Measurements from ENCODE around the gene TRIM77. TPM values are rescaled to one million over a fixed set of nuclear protein-coding genes. Genes with fewer than 3 reads are reported as not detected.
"Not testable (repeated sequence)": the region's sequence is repeated elsewhere in the genome, so short reads cannot be mapped to it uniquely, and the experiment has no call there.

The TRIM77 gene, protein sequence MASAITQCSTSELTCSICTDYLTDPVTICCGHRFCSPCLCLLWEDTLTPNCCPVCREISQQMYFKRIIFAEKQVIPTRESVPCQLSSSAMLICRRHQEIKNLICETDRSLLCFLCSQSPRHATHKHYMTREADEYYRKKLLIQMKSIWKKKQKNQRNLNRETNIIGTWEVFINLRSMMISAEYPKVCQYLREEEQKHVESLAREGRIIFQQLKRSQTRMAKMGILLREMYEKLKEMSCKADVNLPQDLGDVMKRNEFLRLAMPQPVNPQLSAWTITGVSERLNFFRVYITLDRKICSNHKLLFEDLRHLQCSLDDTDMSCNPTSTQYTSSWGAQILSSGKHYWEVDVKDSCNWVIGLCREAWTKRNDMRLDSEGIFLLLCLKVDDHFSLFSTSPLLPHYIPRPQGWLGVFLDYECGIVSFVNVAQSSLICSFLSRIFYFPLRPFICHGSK
- total RNA-seq (not detected), polyA plus RNA-seq (not detected)
- long read RNA-seq, donor 1: 0 reads
- long read RNA-seq, donor 2: 0 reads
- long read RNA-seq, donor 3: 0 reads
- long read RNA-seq, donor 4: 0 reads
- long read RNA-seq, donor 5: 0 reads
- long read RNA-seq, donor 6: 0 reads
- long read RNA-seq, donor 7: 0 reads
- long read RNA-seq, donor 8: 0 reads
- long read RNA-seq, donor 9: 0 reads
- long read RNA-seq, donor 10: 0 reads

DNA sequence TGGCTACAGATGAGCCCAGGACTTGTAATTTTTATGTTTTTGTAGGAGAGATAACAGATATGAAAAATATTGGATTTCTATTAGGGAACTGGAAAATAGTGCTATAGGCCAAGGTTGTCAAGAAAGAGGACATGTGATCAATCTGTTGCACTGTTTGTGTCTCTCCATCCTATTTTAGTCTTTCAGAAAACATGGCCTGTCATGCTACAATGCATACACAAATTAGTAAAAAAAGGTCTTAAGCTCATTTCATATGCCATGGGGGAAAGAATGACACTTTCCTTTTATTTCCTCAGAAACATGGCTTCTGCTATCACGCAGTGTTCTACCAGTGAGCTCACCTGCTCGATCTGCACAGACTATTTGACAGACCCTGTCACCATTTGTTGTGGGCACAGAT is at the start of gene TRIM77:
Gene TRIM77 (plus strand): TSS at position 301 of the 400 bp plus-strand sequence. CDS start 0 bp downstream, at position 301.
- intact Hi-C loops (cut with DNase I); H3K36me3 ChIP-seq (replicated peaks in 1 of 2); H3K27ac ChIP-seq; H3K4me1 ChIP-seq (replicated peaks in 1 of 2); H3K4me3 ChIP-seq; H3K9me3 ChIP-seq (replicated peaks in 1 of 3); H3K27me3 ChIP-seq; DNase-seq: not testable (repeated sequence)
- 84 to 96% (median 86%) methylated on average over 2 of the region's 2 CpGs for WGBS, 4 donors

DNA sequence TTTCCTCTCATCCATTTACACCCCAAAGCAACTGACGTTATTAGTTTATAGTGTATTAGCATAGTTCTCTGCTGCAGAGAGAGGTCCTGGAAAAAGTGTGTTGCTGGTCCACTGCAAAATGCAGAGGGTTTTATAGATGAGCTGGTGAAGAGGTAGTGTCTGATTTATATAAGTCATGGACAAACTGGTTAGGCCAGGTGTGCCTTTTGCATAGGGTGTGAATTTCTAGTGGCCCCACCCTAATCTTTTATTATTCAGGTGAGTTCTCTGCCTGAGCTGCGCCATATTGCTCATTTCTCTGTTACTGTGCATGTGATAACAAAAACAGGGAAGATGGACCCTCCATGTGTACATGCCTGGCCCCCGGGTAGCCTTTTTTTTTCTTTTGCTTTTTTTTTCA is 43.1 kb upstream of the TRIM77 start:
- no peaks in the 10 kb centered on the region for H3K36me3 ChIP-seq (replicated peaks in 1 of 2)
- no peak for TF ChIP-seq POLR2A (IDR thresholded peaks at IDR 0.05)
- TF ChIP-seq, protein P1, sequence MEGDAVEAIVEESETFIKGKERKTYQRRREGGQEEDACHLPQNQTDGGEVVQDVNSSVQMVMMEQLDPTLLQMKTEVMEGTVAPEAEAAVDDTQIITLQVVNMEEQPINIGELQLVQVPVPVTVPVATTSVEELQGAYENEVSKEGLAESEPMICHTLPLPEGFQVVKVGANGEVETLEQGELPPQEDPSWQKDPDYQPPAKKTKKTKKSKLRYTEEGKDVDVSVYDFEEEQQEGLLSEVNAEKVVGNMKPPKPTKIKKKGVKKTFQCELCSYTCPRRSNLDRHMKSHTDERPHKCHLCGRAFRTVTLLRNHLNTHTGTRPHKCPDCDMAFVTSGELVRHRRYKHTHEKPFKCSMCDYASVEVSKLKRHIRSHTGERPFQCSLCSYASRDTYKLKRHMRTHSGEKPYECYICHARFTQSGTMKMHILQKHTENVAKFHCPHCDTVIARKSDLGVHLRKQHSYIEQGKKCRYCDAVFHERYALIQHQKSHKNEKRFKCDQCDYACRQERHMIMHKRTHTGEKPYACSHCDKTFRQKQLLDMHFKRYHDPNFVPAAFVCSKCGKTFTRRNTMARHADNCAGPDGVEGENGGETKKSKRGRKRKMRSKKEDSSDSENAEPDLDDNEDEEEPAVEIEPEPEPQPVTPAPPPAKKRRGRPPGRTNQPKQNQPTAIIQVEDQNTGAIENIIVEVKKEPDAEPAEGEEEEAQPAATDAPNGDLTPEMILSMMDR (IDR thresholded peaks at IDR 0.05): no peak
- no peaks in the 10 kb centered on the region for H3K4me1 ChIP-seq (replicated peaks in 1 of 2)
- no peaks in the 10 kb centered on the region for H3K27me3 ChIP-seq
- no peaks in the 10 kb centered on the region for H3K9me3 ChIP-seq (replicated peaks in 1 of 3)
- intact Hi-C loops (cut with DNase I): no loop called here
- no peak for DNase-seq
- no peak overlapping the region for H3K4me3 ChIP-seq
- no peak overlapping the region for H3K27ac ChIP-seq
- WGBS, 4 donors: 74 to 85% (median 79%) methylated on average over 3 of the region's 3 CpGs

DNA sequence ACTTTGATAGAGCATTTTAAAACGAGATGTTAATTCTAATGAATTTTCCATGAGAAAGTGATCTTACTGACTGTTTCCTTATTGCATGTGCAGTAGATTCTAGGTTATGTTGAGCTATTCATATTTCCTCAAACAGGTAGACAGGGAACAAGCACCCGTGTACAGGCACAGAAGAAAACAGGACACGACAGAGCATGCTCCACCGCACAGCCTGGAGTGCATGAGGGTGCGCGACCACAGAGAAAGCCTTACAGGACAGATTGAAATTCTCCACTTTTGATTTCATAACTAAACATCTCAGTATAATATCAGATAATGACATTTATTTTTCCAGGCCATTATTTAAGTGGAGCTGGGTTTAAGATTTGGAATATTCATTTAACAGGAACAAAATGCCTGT is 41.9 kb upstream of the TRIM77 start:
- DNase-seq; intact Hi-C loops (cut with DNase I): not testable (repeated sequence)
- 66 to 82% (median 76%) methylated on average over 6 of the region's 6 CpGs for WGBS, 4 donors

DNA sequence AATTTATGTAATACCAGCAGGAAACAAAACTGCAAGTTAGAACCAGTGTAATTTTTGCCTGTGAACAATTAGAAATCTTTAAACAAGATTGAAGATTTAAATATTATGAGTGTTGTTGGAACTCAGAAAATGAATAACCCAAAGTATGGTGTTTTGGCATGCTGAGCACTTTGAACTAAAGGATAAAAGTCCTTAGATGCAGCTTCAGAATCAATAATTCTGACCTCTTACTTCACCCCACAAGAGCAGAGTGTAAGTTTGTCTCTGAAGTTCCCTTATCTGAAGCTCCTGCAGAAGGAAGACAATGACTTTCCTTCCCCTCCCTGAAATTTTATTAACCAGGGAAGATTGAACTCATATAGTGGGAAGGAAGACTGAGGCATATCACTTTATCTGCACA is 40.5 kb upstream of the TRIM77 start:
- H3K27me3 ChIP-seq; DNase-seq; intact Hi-C loops (cut with DNase I); H3K9me3 ChIP-seq (replicated peaks in 1 of 3); H3K4me3 ChIP-seq; H3K36me3 ChIP-seq (replicated peaks in 1 of 2); H3K4me1 ChIP-seq (replicated peaks in 1 of 2); H3K27ac ChIP-seq: not testable (repeated sequence)

More for the DNA sequence above, 41.9 kb upstream of the TRIM77 start:
- not testable (repeated sequence) for H3K9me3 ChIP-seq (replicated peaks in 1 of 3); H3K36me3 ChIP-seq (replicated peaks in 1 of 2); H3K4me3 ChIP-seq; H3K4me1 ChIP-seq (replicated peaks in 1 of 2); H3K27ac ChIP-seq; H3K27me3 ChIP-seq

DNA sequence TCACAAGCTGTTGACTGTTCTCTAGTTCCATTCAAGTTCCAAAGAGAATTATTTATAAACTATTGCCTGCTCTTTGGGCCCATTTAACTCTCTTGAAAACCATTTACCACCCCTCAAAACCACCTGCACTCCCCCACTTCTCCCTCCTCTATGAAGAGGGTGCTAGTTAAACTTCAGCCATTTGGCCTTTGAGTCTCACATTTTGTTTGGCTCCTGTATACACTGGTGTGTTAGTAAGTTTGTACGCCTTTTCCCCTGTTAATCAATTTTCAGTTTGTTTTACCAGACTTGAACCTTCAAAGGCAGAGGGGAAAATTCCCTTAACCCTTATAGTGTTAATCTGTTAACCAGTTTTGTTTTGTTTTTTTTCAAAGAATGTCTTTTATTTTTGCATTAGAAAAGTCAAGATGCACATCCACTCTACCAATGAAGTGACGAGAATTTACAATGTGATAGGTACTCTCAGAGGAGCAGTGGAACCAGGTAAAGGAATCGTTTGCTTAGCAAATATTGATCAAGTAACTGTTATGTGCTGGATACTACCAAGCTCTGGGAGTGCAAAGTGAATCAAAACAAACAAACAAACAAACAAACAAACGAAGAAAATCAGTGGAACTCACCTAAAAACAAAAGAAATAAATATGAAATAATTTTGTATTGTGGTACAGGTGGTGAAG is 40.0 kb upstream of the TRIM77 start:
- intact Hi-C loops (cut with DNase I); DNase-seq; H3K9me3 ChIP-seq (replicated peaks in 1 of 3); H3K27me3 ChIP-seq; H3K4me1 ChIP-seq (replicated peaks in 1 of 2); H3K27ac ChIP-seq; H3K36me3 ChIP-seq (replicated peaks in 1 of 2); H3K4me3 ChIP-seq: not testable (repeated sequence)
- 65 to 75% (median 70%) methylated on average over 4 of the region's 4 CpGs for WGBS, 4 donors

DNA sequence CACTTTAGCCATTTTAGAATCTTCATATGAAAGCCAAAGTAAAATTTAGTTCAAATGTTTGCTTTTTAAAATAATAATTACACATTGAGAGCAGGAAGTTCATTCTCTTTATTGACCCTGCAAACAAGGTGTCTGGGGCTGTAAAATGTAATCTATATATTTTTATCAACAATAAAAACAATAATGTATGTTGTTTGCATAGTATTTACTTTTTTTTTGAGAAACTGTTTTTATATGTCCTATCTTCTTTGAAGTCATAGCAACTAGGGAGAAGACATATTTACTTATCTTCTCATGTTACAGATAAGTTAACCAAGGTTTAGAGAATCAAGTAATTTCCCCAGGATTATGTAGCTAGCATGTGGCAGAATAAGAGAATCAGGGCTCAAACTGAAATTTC is 37.6 kb upstream of the TRIM77 start:
- H3K9me3 ChIP-seq (replicated peaks in 1 of 3); intact Hi-C loops (cut with DNase I); H3K4me3 ChIP-seq; H3K36me3 ChIP-seq (replicated peaks in 1 of 2); H3K4me1 ChIP-seq (replicated peaks in 1 of 2); H3K27me3 ChIP-seq; H3K27ac ChIP-seq; DNase-seq: not testable (repeated sequence)

DNA sequence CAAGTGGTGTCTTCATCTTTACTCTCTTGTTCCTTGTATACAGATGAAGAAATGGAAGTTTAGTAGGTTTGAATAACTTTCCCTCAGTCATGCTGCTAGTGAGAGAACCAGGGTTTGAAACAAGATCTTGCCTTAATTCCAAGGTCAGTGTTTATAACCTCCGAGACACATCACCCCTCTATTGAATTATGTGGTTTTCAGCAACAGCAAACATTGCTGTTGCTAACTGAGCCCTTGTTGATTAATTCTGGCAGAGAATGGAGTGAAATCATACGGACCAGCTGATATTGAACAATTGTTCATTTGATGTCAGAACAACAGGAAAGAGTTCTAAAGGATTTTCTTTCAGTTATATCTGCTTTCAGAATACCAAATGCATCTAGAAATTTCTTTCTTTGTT is 36.7 kb upstream of the TRIM77 start:
- H3K9me3 ChIP-seq (replicated peaks in 1 of 3); H3K27ac ChIP-seq; DNase-seq; H3K27me3 ChIP-seq; H3K36me3 ChIP-seq (replicated peaks in 1 of 2); H3K4me1 ChIP-seq (replicated peaks in 1 of 2); intact Hi-C loops (cut with DNase I); H3K4me3 ChIP-seq: not testable (repeated sequence)
- WGBS, 4 donors: 25 to 32% (median 29%) methylated on average over 2 of the region's 2 CpGs
